DND-41 (cell line): ENCODE results near the gene GABARAP.
"Not testable (repeated sequence)": the region's sequence is repeated elsewhere in the genome, so short reads cannot be mapped to it uniquely, and the experiment has no call there.

Experiments
- ATAC-seq: fragments of 200-7000 bp; cut with Tn5 transposase; 3 replicates; pipeline ENCODE4 v1.9.1; 2021; ENCODE audit warnings: low read depth; ENCODE audit not compliant: insufficient read depth
- DNase-seq: peaks from one replicate; pipeline ENCODE4 v3.0.0-alpha.2; 2020
- H2AFZ ChIP-seq: 2 replicates; pipeline ENCODE4 v1.6.0; 2012; ENCODE audit warnings: low read depth, low read length
- H3K27ac ChIP-seq: 2 replicates; pipeline ENCODE4 v1.5.1; 2012; ENCODE audit warnings: low read length, inconsistent platforms
- H3K27me3 ChIP-seq: fragments of 200-600 bp; sonication (generic); 2 replicates; pipeline ENCODE4 v1.6.0; 2012; ENCODE audit warnings: low read length, mild to moderate bottlenecking, inconsistent platforms; ENCODE audit not compliant: insufficient read depth, poor library complexity
- H3K36me3 ChIP-seq: 2 replicates; pipeline ENCODE4 v1.5.1; 2012; ENCODE audit warnings: low read length, inconsistent platforms; ENCODE audit not compliant: insufficient read depth
- H3K4me1 ChIP-seq: 2 replicates; pipeline ENCODE4 v1.5.1; 2012; ENCODE audit warnings: mild to moderate bottlenecking, low read length; ENCODE audit not compliant: insufficient read depth
- H3K4me2 ChIP-seq: 2 replicates; pipeline ENCODE4 v1.6.0; 2012; ENCODE audit warnings: mild to moderate bottlenecking, moderate library complexity, low read length, inconsistent platforms; ENCODE audit not compliant: insufficient read depth
- H3K4me3 ChIP-seq, 2 experiments: fragments of 200-600 bp in 1 of 2; shearing (Covaris generic) in 1 of 2; 2 replicates each; pipeline ENCODE4 v1.5.1; 2012 to 2016; ENCODE audit warnings: inconsistent platforms in 2 of 2, low read length in 2 of 2, mild to moderate bottlenecking in 2 of 2, low read depth in 1 of 2, moderate library complexity in 1 of 2
- H3K79me2 ChIP-seq: 2 replicates; pipeline ENCODE4 v1.6.0; 2012; ENCODE audit warnings: low read length, inconsistent platforms; ENCODE audit not compliant: insufficient read depth
- H3K9ac ChIP-seq: 2 replicates; pipeline ENCODE4 v1.6.0; 2012; ENCODE audit warnings: low read depth, mild to moderate bottlenecking, inconsistent platforms, low read length, moderate library complexity
- H3K9me3 ChIP-seq: 2 replicates; pipeline ENCODE4 v1.5.1; 2012; ENCODE audit warnings: low read length, moderate library complexity, mild to moderate bottlenecking, inconsistent platforms; ENCODE audit not compliant: insufficient read depth, severe bottlenecking
- H4K20me1 ChIP-seq: 2 replicates; pipeline ENCODE4 v1.6.0; 2012; ENCODE audit warnings: low read length; ENCODE audit not compliant: insufficient read depth
- EZH2 ChIP-seq: IDR thresholded peaks from 3 replicates; pipeline ENCODE4 v1.6.1; 2012; ENCODE audit warnings: borderline replicate concordance, low read depth, mild to moderate bottlenecking, moderate library complexity, low read length, inconsistent platforms; ENCODE audit not compliant: severe bottlenecking
- TF ChIP-seq, protein P1 (sequence below): IDR thresholded peaks from 2 replicates; pipeline ENCODE4 v1.5.1; 2012; ENCODE audit warnings: borderline replicate concordance, low read length, moderate library complexity, mild to moderate bottlenecking; ENCODE audit not compliant: poor library complexity, severe bottlenecking; ENCODE audit errors: extremely low read depth

The GABARAP gene

DNA sequence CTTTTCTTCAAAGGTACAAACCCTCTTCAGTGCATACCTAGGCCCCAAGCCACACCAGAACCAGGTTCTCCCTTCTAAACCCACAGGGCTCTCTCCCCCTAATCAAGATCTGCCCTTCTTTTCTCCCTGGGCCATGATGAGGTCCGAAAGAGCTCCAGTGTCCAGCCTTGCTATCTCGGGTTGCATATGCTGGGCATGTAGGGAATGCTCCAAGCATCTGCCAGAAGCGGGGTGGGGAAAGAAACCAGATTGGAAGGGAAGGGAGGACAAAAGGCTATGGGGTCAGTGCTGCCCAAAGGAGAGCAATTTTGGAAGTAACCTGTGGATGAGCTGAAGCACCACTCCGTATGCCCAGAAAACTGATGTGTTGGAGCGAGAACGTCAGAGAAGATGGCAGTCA lies 7.0 kb upstream of the GABARAP start:
- Histone ChIP-seq H3K79me2 (peaks cover 79% of the 10 kb centered on the region), H3K9ac (peak overlapping the region; percentile 88), H3K4me3 (peak overlapping the region in 1 of 2 experiments; percentile 7; a peak in 2 of 4 replicates), H3K27ac (0 out of 2 replicates have a peak overlapping the region, but pooled peaks have one; percentile 18), H4K20me1 (peaks cover 46% of the 10 kb centered on the region), H2AFZ (no peak overlapping the region), H3K4me2 (peak overlapping the region; percentile 79), H3K9me3 (no peaks in the 10 kb centered on the region), H3K36me3 (peaks cover 39% of the 10 kb centered on the region), H3K27me3 (no peaks in the 10 kb centered on the region), H3K4me1 (peaks cover 46% of the 10 kb centered on the region)
- DNase-seq: no peak
- ATAC-seq: no peak
- TF ChIP-seq, protein P1, sequence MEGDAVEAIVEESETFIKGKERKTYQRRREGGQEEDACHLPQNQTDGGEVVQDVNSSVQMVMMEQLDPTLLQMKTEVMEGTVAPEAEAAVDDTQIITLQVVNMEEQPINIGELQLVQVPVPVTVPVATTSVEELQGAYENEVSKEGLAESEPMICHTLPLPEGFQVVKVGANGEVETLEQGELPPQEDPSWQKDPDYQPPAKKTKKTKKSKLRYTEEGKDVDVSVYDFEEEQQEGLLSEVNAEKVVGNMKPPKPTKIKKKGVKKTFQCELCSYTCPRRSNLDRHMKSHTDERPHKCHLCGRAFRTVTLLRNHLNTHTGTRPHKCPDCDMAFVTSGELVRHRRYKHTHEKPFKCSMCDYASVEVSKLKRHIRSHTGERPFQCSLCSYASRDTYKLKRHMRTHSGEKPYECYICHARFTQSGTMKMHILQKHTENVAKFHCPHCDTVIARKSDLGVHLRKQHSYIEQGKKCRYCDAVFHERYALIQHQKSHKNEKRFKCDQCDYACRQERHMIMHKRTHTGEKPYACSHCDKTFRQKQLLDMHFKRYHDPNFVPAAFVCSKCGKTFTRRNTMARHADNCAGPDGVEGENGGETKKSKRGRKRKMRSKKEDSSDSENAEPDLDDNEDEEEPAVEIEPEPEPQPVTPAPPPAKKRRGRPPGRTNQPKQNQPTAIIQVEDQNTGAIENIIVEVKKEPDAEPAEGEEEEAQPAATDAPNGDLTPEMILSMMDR: no peak
- TF ChIP-seq EZH2: no peak

DNA sequence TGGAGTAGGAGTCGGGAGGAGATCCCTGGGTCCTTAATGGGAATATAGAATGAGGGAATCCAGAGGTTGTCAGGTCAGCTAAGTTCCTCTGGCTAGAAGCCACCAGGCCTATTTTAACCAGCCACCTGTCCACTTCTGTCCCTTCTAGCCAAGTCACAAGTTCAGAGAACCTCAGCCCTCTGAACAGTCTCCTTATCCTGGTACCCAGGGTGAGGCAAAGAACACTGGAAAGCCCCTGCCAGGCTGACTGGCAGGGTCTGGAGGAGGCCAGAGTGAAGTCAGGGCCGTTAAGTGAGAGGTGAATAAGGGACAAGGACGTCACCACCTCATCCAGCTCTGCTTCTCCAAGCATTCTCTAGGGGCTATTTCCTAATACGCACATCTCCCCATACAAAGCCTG lies 6.5 kb upstream of the GABARAP start:
- DNase-seq: no peak
- Histone ChIP-seq H4K20me1 (peaks cover 46% of the 10 kb centered on the region), H3K27ac (peak overlapping the region; percentile 18; the same call in 1 of the 2 replicates), H3K27me3 (no peaks in the 10 kb centered on the region), H3K9me3 (no peaks in the 10 kb centered on the region), H3K79me2 (peaks cover 76% of the 10 kb centered on the region), H3K9ac (peak overlapping the region; percentile 88), H3K4me1 (peaks cover 45% of the 10 kb centered on the region), H3K4me2 (peak overlapping the region; percentile 79), H2AFZ (no peak overlapping the region), H3K36me3 (peaks cover 40% of the 10 kb centered on the region), H3K4me3 (peak overlapping the region in 1 of 2 experiments; percentile 7; a peak in 1 of 4 replicates)
- ATAC-seq: no peak
- TF ChIP-seq, protein P1: no peak
- no peak for TF ChIP-seq EZH2

DNA sequence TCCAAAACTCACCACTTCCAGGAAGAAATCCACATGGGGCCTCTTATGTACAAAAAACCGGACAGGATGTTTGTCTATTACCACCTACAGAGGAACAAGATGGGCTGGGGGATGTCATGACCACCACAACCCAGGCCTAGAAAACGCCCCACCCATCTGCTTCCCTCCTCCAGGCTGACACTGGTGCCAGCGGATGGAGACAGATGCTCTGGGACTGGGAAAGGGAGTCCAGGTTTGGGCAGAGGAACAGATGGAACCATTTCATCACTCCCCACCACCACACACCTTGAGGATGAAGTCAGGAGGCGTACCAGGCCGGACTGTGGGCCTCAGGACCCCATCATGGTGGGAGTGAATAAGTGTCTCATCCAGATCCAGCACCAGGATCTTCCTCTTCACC lies 4.5 kb upstream of the GABARAP start:
- peaks cover 50% of the 10 kb centered on the region for H4K20me1 ChIP-seq
- ATAC-seq: no peak

DNA sequence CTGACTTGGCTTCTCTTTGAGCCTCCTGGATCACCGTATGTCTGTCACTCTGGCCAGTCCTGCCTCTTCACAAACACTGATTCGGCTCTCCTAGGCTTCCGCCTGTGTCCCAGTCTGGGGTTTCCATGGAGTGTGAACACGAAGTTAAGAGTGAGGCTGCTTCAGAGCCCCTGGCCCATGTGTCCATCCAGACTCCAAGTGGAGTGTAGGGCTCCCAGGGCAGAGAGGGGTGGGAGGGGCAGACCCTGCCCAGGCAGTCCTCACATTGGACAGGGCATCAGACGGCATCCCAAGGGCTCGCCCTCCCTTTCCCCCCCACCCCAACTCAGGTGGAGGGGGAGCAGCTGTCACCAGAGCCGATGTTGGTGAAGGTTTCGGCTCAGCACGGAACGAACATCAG lies 1.6 kb upstream of the GABARAP start:
- peaks cover 60% of the 10 kb centered on the region for H3K79me2 ChIP-seq
- not testable (repeated sequence) for H3K9ac ChIP-seq, H3K27me3 ChIP-seq, H3K4me2 ChIP-seq, H3K27ac ChIP-seq, H2AFZ ChIP-seq, ATAC-seq, H3K4me3 ChIP-seq, H3K9me3 ChIP-seq, DNase-seq
- peaks cover 29% of the 10 kb centered on the region for H4K20me1 ChIP-seq
- H3K36me3 ChIP-seq: peaks cover 49% of the 10 kb centered on the region
- peaks cover 46% of the 10 kb centered on the region for H3K4me1 ChIP-seq

More for the DNA sequence above, 4.5 kb upstream of the GABARAP start:
- Histone ChIP-seq H3K9ac (no peak overlapping the region), H3K4me3 (no peak overlapping the region), H3K4me1 (peaks cover 44% of the 10 kb centered on the region), H3K79me2 (peaks cover 70% of the 10 kb centered on the region), H3K9me3 (no peaks in the 10 kb centered on the region), H2AFZ (no peak overlapping the region), H3K4me2 (no peak overlapping the region), H3K27ac (no peak overlapping the region), H3K36me3 (peaks cover 39% of the 10 kb centered on the region), H3K27me3 (no peaks in the 10 kb centered on the region)
- DNase-seq: no peak
- no peak for TF ChIP-seq EZH2
- TF ChIP-seq, protein P1: no peak
